ENCODE measurements around the gene IER5. TPM values are rescaled to one million over a fixed set of nuclear protein-coding genes. Genes with fewer than 3 reads are reported as not detected.
"Not testable (repeated sequence)": the region's sequence is repeated elsewhere in the genome, so short reads cannot be mapped to it uniquely, and the experiment has no call there.

Gene IER5
- total RNA-seq, 1 donor from 2014 or later: 16.4 TPM

DNA sequence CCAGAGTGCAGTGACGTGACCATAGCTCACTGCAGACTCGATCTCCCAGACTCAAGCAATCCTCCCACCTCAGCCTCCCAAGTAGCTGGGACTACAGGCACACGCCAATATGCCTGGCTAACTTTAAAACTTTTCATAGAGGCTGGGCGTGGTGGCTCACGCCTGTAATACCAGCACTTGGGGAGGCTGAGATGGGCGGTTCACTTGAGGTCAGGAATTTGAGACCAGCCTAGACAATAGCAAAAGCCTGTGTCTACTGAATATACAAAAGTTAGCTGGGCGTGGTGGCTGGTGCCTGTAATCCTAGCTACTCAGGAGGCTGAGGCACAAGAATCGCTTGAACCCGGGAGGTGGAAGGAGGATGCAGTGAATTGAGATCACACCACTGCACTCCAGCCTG, 27.5 kb downstream of the IER5 start:
- not testable (repeated sequence) for DNase-seq

DNA sequence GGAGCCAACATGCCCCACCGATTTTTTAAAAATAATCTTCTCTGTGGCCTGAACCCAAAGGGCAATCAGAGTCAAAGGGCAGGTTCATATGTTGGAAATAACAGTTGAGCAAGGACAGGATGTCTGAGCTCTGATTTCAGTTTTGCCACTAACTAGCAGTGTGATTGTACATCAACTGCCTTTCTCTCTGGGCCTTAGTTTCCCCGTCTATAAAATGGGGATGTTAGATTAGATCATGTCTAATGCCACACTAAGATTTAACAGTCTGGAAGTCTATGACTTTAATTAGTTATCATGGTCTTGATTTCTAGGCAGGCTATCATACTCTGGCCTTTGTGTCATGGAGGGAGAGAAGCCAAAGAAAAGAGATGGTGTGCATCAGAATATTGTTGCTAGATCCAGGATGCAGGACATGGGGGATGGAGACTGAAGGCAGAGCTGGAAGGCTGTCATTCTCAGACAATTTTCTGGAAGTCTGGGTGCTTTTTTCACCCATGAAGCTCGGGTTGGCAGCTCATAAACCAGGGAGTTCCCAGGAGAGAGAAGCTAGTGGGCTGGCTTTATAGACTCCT, 28.4 kb downstream of the IER5 start:
- DNase-seq: no peak

DNA sequence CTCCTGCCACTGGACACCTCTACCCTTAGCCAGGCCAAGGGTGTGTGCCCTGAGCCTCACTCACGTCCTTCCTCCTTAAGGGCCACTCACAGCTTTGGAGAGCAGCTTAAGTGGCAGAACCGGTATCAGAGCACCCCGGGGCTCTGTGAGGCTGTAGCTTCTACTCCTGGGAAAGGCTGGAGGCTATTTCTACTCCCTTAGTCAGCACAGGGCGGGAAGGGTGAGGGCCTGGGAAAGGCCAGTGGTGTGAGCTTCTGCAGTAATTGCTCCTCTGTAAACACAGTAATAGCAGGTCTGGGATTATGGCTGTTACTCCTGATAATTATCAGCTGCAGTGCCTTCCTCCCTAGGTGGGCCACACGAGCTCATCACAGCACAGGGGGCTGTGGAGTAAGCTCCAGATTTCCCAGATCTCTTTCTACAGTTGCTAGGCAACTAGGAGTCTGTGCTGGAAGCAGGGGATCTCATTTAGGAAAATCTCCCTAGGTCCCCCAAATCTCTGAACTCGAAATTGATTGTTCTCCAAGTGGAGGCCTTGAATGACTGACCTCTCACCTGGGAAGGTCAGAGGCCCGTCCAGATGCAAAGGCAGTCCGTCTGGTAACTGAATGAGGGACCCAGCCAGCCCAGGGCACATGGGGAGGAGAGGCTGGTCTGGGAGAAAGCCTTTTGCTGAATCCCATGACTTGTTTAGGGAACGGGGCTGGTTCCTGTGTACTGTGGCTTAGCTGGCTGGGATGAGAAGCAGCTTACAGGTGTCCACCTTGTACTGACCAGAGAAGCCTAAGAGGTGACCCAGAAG, 29.3 kb downstream of the IER5 start:
- DNase-seq: no peak

DNA sequence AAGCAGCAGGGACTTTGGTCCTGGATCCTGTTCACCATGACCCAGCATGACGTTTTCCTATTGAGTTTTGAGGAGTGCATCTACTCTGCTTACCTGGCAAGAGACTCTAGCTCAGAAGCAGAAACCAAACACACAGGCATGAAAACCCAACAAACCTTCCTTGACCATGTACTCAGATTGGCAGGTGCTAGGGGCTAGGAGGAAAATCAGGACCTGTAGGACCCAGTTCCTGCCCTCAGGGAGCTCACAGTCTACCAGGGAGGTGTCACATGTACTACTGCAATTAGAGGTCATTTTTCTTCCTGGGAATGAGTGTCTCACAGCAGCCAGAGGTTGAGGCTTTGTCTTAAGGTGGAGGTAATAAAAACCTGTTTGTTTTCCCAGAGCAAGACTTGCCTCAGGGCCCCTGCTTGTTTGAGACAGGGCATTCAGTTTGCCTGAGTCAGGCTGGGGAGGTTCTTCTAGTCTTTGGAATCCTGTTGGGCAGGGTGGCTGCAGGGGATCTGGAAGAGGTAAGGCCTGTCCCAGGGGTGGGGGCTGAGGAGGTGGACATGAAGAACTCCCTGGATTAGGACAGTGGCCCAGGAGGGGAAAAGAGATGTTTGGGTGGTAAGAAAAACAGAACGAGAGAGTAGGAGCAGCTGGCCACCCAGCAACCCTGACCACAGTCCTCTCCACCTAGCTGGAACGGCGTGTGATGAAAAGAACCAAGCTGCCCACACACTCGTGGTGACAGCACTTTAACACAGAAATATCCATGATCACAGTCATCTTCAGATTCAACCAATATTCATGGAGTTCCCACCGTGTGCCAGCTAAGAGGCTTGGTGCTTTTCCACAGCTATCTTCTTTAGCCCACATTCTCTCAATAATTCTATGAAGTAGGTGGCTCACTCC, 30.8 kb downstream of the IER5 start:
- DNase-seq: no peak

GRCh38 chr1:181120924-181121323, 32.4 kb downstream of the IER5 start:
- DNase-seq: no peak

GRCh38 chr1:181121498-181121897, 33.0 kb downstream of the IER5 start:
- DNase-seq: no peak

DNA sequence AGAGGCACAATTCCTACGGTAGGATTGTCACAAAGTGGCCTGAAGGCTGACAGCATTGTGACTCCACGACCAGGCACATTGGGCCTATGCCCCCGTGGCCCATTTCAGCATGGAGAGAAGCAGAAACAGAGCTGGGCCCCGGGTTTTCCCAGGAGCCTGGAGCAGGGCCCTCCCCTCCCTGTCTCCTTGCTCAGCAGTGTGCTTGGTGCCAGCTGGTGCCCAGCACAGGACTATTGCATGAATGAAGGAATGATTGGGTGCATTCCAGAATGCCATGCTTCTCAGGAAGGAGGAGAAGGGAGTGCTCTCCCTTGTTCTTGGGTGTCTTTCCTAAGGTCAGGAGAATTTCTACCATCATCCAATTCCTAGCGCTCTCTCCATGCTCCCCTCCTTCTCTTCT, 33.7 kb downstream of the IER5 start:
- no peak for DNase-seq

DNA sequence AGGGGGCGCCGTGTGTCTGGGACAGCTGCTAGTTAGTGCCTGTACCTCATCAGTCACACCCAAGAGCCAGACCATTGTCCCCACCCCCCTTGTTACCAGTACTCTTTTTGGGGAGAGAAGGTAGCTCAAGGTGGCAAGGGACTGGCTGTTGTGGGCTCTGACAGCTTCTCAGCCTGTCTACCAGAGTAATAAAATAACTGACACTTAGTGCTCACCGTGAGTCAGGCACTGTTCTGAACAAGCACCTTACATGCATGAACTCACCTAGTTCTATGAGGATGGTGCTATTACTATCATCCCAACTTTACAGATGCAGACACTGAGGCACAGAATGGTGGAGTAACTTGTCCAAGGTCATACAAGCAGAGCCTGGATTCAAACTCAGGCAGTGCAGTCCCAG, 34.7 kb downstream of the IER5 start:
- DNase-seq: no peak

- no peak for DNase-seq
These were observed 35.8 kb downstream of the IER5 start for GRCh38 chr1:181124291-181124751.

- DNase-seq: no peak
These were observed 37.8 kb downstream of the IER5 start for GRCh38 chr1:181126289-181126688.

DNA sequence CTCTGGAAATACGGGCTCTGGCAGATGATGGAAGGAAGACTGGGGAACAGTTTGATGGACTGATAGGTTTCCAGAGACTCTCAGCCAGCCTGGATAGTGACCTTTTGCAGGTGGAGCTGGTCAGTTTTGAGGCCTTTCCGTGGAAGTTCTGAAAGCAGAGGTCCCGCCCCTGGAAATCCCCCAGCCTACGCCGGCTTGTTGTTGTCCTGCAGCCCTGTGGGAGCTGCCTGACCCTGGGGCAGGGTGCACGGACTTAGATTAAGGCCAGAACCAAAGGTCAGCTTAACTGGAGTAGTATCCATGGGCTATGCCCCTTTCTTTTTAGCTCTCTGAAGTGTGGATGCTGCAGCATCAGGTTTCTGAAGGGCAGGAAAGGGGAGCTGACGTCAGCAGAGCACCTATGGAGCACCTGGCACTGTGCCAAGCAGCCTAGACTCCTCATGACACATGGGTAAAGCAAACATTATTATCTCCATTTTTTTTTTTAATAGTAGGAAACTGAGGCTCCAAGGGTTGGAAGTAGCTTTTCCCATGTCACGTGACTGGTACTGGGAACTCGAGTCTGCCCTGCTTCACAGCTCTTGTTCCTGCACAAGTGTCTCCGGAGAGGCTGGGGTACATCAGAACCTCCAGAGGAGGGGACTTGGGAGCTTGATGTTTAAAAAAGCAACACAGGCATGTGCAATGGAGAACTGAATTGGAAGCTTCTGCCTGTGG, 38.5 kb downstream of the IER5 start:
- DNase-seq: no peak

DNA sequence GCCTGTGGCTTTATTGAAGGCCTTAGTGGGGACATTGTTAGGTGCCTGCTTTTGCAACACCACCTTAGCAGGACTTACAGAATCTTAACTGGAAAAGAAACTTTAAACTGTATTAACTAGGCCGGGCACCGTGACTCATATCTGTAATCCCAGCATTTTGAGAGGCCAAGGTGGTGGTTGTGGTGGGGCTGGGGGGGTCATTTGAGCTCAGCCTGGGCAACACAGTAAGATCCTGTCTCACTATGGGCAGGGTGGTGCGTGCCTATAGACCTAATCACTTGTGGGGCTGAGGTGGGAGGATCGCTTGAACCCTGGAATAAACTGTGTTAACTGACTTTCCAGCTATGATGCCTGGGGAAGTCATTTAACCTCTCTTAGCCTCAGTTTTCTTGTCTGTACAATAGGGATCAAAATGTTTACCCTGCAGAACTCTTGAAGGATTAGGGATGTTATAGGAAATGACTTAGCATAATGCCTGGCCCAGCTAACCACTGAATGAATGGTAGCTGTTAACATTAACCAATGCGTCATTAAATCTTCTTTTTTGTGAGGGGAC, 39.5 kb downstream of the IER5 start:
- no peak for DNase-seq

DNA sequence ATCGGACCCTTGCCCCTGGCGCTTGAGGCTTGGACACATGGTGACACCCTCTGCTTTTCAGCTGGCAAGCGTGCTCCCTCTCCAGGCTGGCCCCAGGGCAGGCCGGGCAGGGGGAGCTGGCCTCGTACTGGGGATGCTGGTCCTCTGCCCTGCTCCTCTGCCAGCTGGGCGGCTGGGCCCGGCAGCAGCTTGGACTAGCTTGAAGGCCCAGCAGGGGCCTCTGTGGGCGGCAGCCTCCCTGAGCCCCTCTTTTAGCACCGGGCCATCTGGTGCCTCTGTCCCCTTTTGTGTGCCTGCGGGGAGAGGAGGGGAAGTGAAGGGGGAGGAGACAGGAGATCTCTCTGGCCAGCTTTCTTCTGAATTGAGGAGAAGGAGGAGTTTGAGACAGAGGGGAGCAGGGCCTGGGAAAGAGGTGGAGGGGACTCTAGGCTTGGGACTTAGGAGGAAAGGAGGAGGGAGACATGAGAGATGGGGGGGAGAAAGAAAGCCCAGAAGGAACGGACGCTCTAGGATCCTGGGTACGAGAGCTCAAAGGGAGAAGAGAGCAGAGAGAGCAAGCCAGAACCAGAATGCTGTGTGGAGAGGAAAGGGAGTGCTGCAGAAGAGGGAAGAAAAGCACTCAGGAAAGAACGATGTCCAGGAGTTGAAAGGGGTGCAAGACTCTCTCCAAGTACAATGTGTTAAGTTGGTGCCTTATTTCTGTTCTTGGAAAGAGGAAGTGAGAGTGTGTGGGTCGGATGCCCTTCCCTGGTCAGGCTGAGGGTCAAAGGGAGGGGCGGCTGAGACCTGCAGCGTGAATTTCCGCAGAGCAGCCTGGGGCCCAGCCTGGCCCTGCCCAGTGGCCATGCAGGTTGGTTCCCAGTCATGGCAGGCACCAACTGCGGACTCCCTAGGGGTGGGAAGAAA, 40.3 kb downstream of the IER5 start:
- no peak for DNase-seq

DNA sequence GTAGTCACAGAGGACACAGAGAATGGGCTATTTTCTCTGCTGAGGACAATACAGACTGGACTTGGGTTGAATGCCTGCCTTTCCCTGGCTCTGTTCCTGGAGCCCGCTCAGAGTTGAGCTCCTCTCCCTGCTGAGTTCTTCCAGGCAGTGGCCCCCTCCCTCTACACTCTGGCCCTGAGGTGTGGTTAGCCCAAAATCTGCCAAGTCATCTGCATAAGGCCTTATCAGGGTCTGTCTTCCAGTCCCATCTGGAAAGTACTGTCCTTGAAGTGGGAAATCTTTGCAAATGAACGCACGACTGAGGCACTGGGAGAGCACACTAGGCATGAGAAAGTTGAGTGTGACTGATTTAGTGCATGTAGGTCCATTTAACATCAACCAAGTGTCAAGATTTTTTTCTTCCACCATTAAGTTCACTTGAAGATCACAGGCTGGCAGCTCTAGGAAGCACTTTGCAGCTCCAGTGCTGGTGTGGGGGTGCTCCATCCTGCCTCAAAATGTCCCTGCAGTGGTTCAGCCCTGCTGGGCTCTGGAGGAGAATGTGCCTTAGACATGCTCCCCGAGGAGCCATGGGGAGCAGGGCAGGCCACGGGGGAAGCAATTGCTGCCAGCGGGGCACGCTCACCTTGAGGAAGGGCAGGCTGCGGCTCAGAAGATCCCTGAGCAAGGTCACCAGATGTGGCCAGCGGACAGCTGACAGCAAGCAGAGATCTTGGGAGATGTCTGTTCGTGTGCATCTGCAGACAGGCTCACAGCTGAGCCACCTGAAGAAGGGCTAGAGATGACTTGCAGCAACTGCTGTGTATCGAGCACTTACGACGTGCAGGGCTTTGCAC, 41.5 kb downstream of the IER5 start:
- DNase-seq: no peak

DNA sequence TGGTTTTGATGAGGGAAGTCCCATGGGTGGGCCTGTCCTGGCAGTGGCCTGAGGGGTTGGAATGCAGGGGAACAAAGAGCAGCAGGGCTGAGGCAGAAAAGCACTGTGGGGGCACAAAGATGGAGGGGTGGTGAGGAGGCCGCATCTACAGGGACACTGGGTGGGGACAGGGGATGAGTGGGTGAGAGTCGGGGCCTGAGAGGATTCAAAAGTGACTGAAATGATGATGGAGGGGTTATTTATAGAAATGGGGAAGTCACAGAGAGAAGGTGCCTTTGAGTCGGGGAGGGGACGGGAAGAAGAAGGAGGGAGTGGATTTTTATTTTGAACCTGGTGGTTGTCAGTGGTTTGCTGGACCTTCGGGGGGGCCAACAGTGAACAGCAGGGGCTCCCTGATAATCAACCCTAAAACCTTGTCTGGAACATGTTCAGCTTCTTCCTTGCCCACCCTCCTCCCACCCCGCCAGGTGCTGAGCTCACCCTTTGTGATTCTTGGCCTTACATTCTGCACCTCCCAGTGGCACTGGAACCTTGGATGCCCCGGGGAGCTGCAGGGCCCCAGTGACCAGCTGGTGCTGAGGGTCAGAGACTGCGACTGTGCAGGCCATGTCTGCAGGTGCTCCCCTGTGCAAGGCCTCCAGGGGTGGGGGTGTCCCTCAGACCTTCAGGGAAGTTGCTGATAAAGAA, 42.9 kb downstream of the IER5 start:
- DNase-seq: no peak

GRCh38 chr1:181133441-181133951, 45.0 kb downstream of the IER5 start:
- DNase-seq: no peak

GRCh38 chr1:181133969-181134418, 45.5 kb downstream of the IER5 start:
- no peak for DNase-seq

DNA sequence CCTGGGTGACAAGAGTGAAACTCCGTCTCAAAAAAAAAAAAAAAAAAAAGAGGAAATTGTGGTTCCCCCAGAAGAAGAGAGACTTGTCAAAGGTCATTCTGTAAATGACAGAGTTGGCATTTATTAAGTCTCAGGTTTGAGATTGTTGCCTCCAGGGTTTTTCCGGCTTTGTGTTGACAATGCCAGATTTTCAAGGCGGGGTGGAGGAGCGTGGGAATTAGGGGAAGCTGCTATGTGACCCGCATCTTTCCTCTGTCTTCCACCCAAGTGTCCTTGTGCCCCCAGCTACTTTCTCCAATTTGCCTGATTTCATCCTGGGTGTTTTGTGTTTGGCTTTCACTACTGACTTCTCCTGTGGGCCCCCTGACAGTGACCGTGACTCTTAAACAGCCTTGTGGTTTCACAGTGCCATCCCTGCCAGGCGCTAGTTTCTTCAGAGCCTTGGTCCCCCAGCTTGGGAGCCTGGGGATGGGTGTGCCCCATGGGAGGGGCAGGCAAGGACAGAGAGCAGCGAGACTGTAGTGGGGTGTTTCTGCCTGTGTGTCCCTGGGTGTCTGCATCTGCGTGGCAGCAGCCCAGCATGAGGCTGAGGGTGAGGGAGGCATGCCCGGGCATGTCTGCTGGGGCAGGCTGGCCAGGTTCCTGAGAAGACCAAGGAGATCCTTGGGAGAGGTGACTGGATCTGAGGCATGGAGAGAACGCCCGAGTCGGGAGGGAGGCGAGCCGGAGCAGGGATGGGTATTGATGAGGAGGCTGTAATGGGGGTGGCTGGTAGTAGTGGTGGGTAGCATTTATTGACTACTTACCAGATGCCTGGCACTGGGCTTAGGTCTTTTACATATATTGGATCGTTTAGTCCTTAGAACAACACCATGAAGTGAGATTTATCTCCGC, 46.3 kb downstream of the IER5 start:
- no peak for DNase-seq

Measured in skin of body (tissue), 2 donors.